PC-3 (cell line): ENCODE measurements around the gene RERE. TPM values are rescaled to one million over a fixed set of nuclear protein-coding genes. Genes with fewer than 3 reads are reported as not detected.

Experiments
- ATAC-seq: fragments of 200-7000 bp; cut with Tn5 transposase; 2 replicates; pipeline ENCODE4 v1.9.1; 2020; ENCODE audit warnings: mild to moderate bottlenecking, moderate library complexity
- BruUV-seq: library from RNA; stranded (reverse); fragments of 400-500 nt; replicated peaks from 2 replicates; lab custom pipeline; 2021; lab: Mats Ljungman, UMichigan
- CTCF ChIA-PET: fragments of 300-600 bp; sonication (Branson Sonifier 250); formaldehyde crosslinking; loops from one replicate; lab custom pipeline; 2022; ENCODE audit warnings: antibody characterized with exemption; lab: Charles Lee
- POLR2A ChIA-PET: fragments of 300-600 bp; sonication (Branson Sonifier 250); formaldehyde crosslinking; loops from one replicate; lab custom pipeline; 2022; ENCODE audit warnings: antibody characterized with exemption; ENCODE audit not compliant: unreplicated experiment; lab: Charles Lee
- DNase-seq: peaks from one replicate; pipeline ENCODE4 v3.0.0-alpha.2; 2015
- H2AFZ ChIP-seq: fragments of 300-600 bp; sonication (generic); 2 replicates; pipeline ENCODE4 v1.6.0; 2016; ENCODE audit warnings: antibody characterized with exemption, low read length
- H3F3A ChIP-seq: fragments of 300-600 bp; sonication (generic); one replicate; pipeline ENCODE4 v1.6.0; 2017; ENCODE audit warnings: antibody characterized with exemption, low read length, control low read depth, mild to moderate bottlenecking; ENCODE audit not compliant: unreplicated experiment
- H3K27ac ChIP-seq: fragments of 300-600 bp; sonication (generic); 2 replicates; pipeline ENCODE4 v1.5.1; 2016; ENCODE audit warnings: mild to moderate bottlenecking, low read length
- H3K27me3 ChIP-seq: fragments of 300-600 bp; sonication (generic); 2 replicates; pipeline ENCODE4 v1.6.1; 2016; ENCODE audit warnings: low read length, mixed read lengths
- H3K36me3 ChIP-seq: fragments of 300-600 bp; sonication (generic); 2 replicates; pipeline ENCODE4 v1.6.1; 2016; ENCODE audit warnings: low read depth, mixed run types, low read length, mixed read lengths
- H3K4me1 ChIP-seq: fragments of 300-600 bp; sonication (generic); 2 replicates; pipeline ENCODE4 v1.5.1; 2016; ENCODE audit warnings: low read length; ENCODE audit not compliant: insufficient read depth
- H3K4me2 ChIP-seq: fragments of 300-600 bp; sonication (generic); 2 replicates; pipeline ENCODE4 v1.6.0; 2016; ENCODE audit warnings: low read length
- H3K4me3 ChIP-seq: fragments of 300-600 bp; sonication (generic); 2 replicates; pipeline ENCODE4 v1.5.1; 2016; ENCODE audit warnings: mild to moderate bottlenecking, low read length, mixed read lengths
- H3K79me2 ChIP-seq: fragments of 300-600 bp; sonication (generic); 2 replicates; pipeline ENCODE4 v1.6.1; 2017; ENCODE audit warnings: low read length, mixed read lengths
- H3K9ac ChIP-seq: fragments of 300-600 bp; sonication (generic); 2 replicates; pipeline ENCODE4 v1.6.0; 2016; ENCODE audit warnings: mild to moderate bottlenecking, low read length
- H3K9me2 ChIP-seq: fragments of 300-600 bp; sonication (generic); replicated peaks from 2 replicates; pipeline ENCODE4 v1.6.1; 2016; ENCODE audit warnings: mixed run types, low read length, mixed read lengths
- H3K9me3 ChIP-seq: fragments of 300-600 bp; sonication (generic); 2 replicates; pipeline ENCODE4 v1.6.1; 2016; ENCODE audit warnings: low read length, mixed read lengths
- H4K20me1 ChIP-seq: fragments of 300-600 bp; sonication (generic); 2 replicates; pipeline ENCODE4 v1.6.1; 2016; ENCODE audit warnings: low read length, mixed read lengths
- EZH2 ChIP-seq: fragments of 300-600 bp; sonication (generic); IDR thresholded peaks from one replicate; pipeline ENCODE4 v1.6.1; 2017; ENCODE audit warnings: antibody characterized with exemption, mild to moderate bottlenecking, low read length; ENCODE audit not compliant: unreplicated experiment
- EZH2phosphoT487 ChIP-seq: fragments of 300-600 bp; sonication (generic); IDR thresholded peaks from 2 replicates; pipeline ENCODE4 v1.6.1; 2018; ENCODE audit warnings: mild to moderate bottlenecking, antibody characterized with exemption, low read length, borderline replicate concordance
- intact Hi-C: fragments of 100-400 bp; cut with micrococcal nuclease; formaldehyde crosslinking; loops from 2 replicates; pipeline ENCODE4 v1.9.0; 2023
- total RNA-seq: library from RNA; depleted of rRNA; stranded (reverse); fragments of >200 nt; gene quantifications from 2 replicates; pipeline ENCODE4 v1.2.3, GENCODE V29; 2014
- TF ChIP-seq, protein P1 (sequence below): fragments of 300-600 bp; sonication (generic); conservative IDR thresholded peaks from 2 replicates; pipeline ENCODE4 v1.5.1; 2017; ENCODE audit warnings: antibody characterized with exemption, low read depth, mild to moderate bottlenecking, low read length

Gene RERE
- total RNA-seq, 1 experiment from 2014 or later: 24.2 TPM

DNA sequence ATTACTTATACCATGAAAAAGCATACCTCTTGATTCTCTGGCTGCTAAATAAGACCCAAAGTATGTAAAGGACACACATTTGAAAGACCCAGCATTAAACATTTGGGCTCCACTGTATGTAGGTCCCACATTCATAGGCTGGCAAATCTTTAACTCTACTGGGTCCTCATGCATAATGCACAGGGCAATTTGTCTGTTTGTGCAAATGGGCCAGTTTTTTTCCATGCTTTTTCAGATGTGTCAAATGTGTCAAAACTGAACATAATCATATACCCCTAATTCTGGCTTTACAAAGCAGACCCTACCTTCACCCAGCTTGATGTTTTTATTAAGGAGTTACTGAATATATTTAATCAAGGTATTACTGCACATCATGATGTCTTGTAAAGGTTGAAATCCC lies 63.7 kb downstream of the RERE start:
- POLR2A ChIA-PET: no interaction called here

DNA sequence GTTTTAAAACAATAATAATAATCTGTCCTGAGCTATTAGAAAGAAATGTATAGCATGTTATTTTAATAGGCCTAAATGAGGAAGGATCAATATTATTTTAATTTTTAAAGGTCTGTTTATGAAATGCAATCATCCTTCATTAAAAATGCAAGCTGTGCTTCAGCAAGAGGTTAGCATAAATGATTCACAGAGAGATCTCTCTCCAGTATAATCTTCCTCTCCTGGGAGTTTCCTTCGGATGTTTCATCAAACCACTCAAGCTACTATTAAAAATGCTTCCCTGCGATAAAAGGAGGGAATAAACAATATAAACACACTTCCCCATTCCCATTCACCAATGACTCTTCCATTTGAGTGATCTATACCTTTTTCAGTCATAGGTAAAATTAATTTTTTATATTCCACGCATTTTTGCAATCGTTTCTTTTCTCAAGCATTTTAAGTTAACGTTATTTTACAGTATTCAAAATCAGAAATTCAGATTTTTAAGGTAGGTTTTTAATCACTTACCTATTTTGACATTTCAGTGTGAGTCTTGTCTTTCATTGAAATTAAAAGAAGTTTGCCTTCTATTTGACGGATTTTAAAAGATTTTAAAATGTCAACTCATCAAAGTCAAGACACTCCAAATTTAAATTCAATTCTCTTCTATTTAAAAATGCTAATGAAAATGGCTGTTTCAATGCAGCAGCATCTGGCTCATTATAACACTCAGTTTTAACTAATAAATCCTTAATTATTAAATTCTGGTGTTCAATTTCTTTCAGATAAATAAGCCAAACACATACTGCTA lies 64.3 kb downstream of the RERE start:
- intact Hi-C loops: no loop called here
- ATAC-seq (no peak), DNase-seq (no peak)
- Histone ChIP-seq H3K27me3 (no peaks in the 10 kb centered on the region), H3K4me3 (no peak overlapping the region), H3K36me3 (no peaks in the 10 kb centered on the region), H3K4me1 (peaks cover 4% of the 10 kb centered on the region; the same call in 1 of the 2 replicates), H3K9ac (no peak overlapping the region), H3K79me2 (0 out of 2 replicates have a peak, but pooled peaks cover 5% of the 10 kb centered on the region), H3K27ac (no peak overlapping the region), H3K9me3 (no peaks in the 10 kb centered on the region), H3K4me2 (no peak overlapping the region), H3K9me2 (no peaks in the 10 kb centered on the region), H3F3A (no peaks in the 10 kb centered on the region), H2AFZ (no peak overlapping the region), H4K20me1 (no peaks in the 10 kb centered on the region)
- no TSS peak for BruUV-seq
- POLR2A ChIA-PET: interaction anchor here (0.7 kb wide), 1 partner anchor 16 kb away, joined by 3 read pairs; no protein-coding TSS in a partner anchor
- TF ChIP-seq EZH2phosphoT487: no peak
- CTCF ChIA-PET: no interaction called here

More for the DNA sequence above, 63.7 kb downstream of the RERE start:
- H3K9me2 ChIP-seq: no peaks in the 10 kb centered on the region
- no peaks in the 10 kb centered on the region for H3K27me3 ChIP-seq
- TF ChIP-seq EZH2phosphoT487 (no peak), EZH2 (no peak)
- TF ChIP-seq, protein P1, sequence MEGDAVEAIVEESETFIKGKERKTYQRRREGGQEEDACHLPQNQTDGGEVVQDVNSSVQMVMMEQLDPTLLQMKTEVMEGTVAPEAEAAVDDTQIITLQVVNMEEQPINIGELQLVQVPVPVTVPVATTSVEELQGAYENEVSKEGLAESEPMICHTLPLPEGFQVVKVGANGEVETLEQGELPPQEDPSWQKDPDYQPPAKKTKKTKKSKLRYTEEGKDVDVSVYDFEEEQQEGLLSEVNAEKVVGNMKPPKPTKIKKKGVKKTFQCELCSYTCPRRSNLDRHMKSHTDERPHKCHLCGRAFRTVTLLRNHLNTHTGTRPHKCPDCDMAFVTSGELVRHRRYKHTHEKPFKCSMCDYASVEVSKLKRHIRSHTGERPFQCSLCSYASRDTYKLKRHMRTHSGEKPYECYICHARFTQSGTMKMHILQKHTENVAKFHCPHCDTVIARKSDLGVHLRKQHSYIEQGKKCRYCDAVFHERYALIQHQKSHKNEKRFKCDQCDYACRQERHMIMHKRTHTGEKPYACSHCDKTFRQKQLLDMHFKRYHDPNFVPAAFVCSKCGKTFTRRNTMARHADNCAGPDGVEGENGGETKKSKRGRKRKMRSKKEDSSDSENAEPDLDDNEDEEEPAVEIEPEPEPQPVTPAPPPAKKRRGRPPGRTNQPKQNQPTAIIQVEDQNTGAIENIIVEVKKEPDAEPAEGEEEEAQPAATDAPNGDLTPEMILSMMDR: no peak
- H3F3A ChIP-seq: no peaks in the 10 kb centered on the region
- 0 out of 2 replicates have a peak, but pooled peaks cover 5% of the 10 kb centered on the region for H3K79me2 ChIP-seq
- no peaks in the 10 kb centered on the region for H3K36me3 ChIP-seq
- H3K9ac ChIP-seq: no peak overlapping the region
- H3K4me3 ChIP-seq: no peak overlapping the region
- DNase-seq: no peak
- ATAC-seq: no peak
- no peak overlapping the region for H3K27ac ChIP-seq
- H3K4me2 ChIP-seq: no peak overlapping the region
- no peaks in the 10 kb centered on the region for H4K20me1 ChIP-seq
- BruUV-seq: no TSS peak
- CTCF ChIA-PET: no interaction called here
- intact Hi-C loops: no loop called here
- no peak overlapping the region for H2AFZ ChIP-seq
- no peaks in the 10 kb centered on the region for H3K4me1 ChIP-seq
- H3K9me3 ChIP-seq: no peaks in the 10 kb centered on the region

DNA sequence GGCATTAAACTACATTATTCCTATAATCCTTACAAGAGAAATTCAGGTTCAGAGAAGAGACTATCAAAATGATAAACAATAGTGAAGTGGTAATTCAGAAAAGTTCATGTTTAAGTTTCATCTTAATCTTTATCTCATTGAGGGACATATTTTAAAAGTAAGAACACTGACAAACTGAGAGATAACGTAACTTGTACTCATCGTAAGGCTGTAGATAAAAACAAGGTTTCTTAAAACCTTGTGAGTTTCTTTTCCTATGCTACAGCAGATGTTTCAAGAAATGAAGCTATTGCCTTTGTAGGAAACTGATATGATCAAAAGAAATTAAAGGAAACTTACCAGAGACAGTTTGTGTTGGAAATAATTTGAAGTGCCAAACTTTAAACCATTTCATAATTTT lies 65.0 kb downstream of the RERE start:
- Histone ChIP-seq H3K27ac (no peak overlapping the region), H3K36me3 (no peaks in the 10 kb centered on the region), H3K9ac (no peak overlapping the region), H2AFZ (no peak overlapping the region), H3K9me2 (no peaks in the 10 kb centered on the region), H3K4me1 (peaks cover 5% of the 10 kb centered on the region; the same call in 1 of the 2 replicates), H3K4me2 (no peak overlapping the region), H4K20me1 (no peaks in the 10 kb centered on the region), H3F3A (no peaks in the 10 kb centered on the region), H3K79me2 (0 out of 2 replicates have a peak, but pooled peaks cover 5% of the 10 kb centered on the region), H3K9me3 (no peaks in the 10 kb centered on the region), H3K27me3 (no peaks in the 10 kb centered on the region), H3K4me3 (no peak overlapping the region)
- no peak for ATAC-seq
- ChIA-PET CTCF (no interaction called here), POLR2A (interaction anchor here (0.7 kb wide), 1 partner anchor 16 kb away, joined by 3 read pairs; no protein-coding TSS in a partner anchor)
- no peak for DNase-seq
- TF ChIP-seq EZH2phosphoT487 (no peak), EZH2 (no peak)
- TF ChIP-seq, protein P1: no peak
- intact Hi-C loops: no loop called here
- BruUV-seq: no TSS peak
